B cell (primary cell): ENCODE data around the gene NEUROD6. TPM values are rescaled to one million over a fixed set of nuclear protein-coding genes. Genes with fewer than 3 reads are reported as not detected.

Source experiments
- ATAC-seq: fragments of 200-7000 bp; cut with Tn5 transposase; one replicate; pipeline ENCODE4 v1.10.0; 2021; ENCODE audit warnings: low read depth, mild to moderate bottlenecking, moderate number of reproducible peaks, moderate library complexity
- CTCF ChIA-PET: fragments of 350-600 bp; sonication (Branson Sonifier 250); formaldehyde crosslinking; loops from one replicate; lab custom pipeline; 2021; ENCODE audit warnings: antibody characterized with exemption, inconsistent platforms; lab: Charles Lee
- POLR2A ChIA-PET: fragments of 350-600 bp; sonication (Branson Sonifier 250); formaldehyde crosslinking; loops from one replicate; lab custom pipeline; 2021; ENCODE audit warnings: antibody characterized with exemption; lab: Charles Lee
- DNase-seq: peaks from one replicate; pipeline ENCODE4 v3.0.0; 2013
- H2AFZ ChIP-seq: 2 replicates; pipeline ENCODE4 v1.6.1; 2012; ENCODE audit warnings: mild to moderate bottlenecking, low read depth, low read length; ENCODE audit not compliant: insufficient read depth, poor library complexity, severe bottlenecking
- H3K27ac ChIP-seq, 2 donors: 1 replicate in 1 of 2; 2 replicates in 1 of 2; pipeline ENCODE4 v1.5.1; 2012 to 2013; ENCODE audit warnings: low read length in 2 of 2, mild to moderate bottlenecking in 2 of 2, moderate library complexity in 1 of 2
- H3K27me3 ChIP-seq, 4 experiments: fragments of 200-600 bp in 1 of 4; sonication (generic) in 1 of 4; replicated peaks in 1 of 4; 1 replicate in 2 of 4; 2 replicates in 2 of 4; pipeline versions ENCODE4 v1.6.1 to v1.7.0; 2013 to 2016; ENCODE audit warnings: low read length in 3 of 4, mild to moderate bottlenecking in 2 of 4, mixed read lengths in 1 of 4, moderate library complexity in 1 of 4; ENCODE audit not compliant: insufficient read depth in 4 of 4, control insufficient read depth in 3 of 4; ENCODE audit errors: control extremely low read depth in 1 of 4
- H3K36me3 ChIP-seq, 2 experiments: replicated peaks in 1 of 2; 1 replicate in 1 of 2; 2 replicates in 1 of 2; pipeline versions ENCODE4 v1.6.1 to v1.7.1; 2013; ENCODE audit warnings: low read length in 1 of 2; ENCODE audit not compliant: insufficient read depth in 2 of 2, control insufficient read depth in 1 of 2; ENCODE audit errors: control extremely low read depth in 1 of 2, extremely low read depth in 1 of 2
- H3K4me1 ChIP-seq, 2 donors: fragments of 200-600 bp in 1 of 2; sonication (generic) in 1 of 2; 1 replicate in 1 of 2; 2 replicates in 1 of 2; pipeline versions ENCODE4 v1.5.1 to v1.6.1; 2013 to 2017; ENCODE audit warnings: low read length in 2 of 2; ENCODE audit not compliant: control insufficient read depth in 2 of 2, insufficient read depth in 2 of 2
- H3K4me2 ChIP-seq: replicated peaks from 2 replicates; pipeline ENCODE3; 2012; ENCODE audit warnings: mild to moderate bottlenecking, low read depth, low read length; ENCODE audit not compliant: poor library complexity, severe bottlenecking
- H3K4me3 ChIP-seq, 5 experiments: fragments of 200-600 bp in 1 of 5; sonication (generic) in 1 of 5; 1 replicate in 3 of 5; 2 replicates in 2 of 5; pipeline versions ENCODE4 v1.5.1 to v1.7.0; 2011 to 2016; ENCODE audit warnings: low read length in 4 of 5, mild to moderate bottlenecking in 4 of 5, low read depth in 2 of 5, control low read depth in 1 of 5, moderate library complexity in 1 of 5; ENCODE audit not compliant: insufficient read depth in 1 of 5; ENCODE audit errors: control extremely low read depth in 1 of 5, extremely low read depth in 1 of 5
- H3K79me2 ChIP-seq: fragments of 200-600 bp; sonication (generic); one replicate; pipeline ENCODE4 v1.6.0; 2016; ENCODE audit warnings: low read length; ENCODE audit not compliant: control insufficient read depth, insufficient read depth
- H3K9ac ChIP-seq: fragments of 200-600 bp; sonication (generic); 2 replicates; pipeline ENCODE4 v1.6.1; 2017; ENCODE audit warnings: mild to moderate bottlenecking, low read length, moderate library complexity
- H3K9me3 ChIP-seq, 3 donors: one replicate each; pipeline versions ENCODE4 v1.6.1 to v1.7.1; 2013; ENCODE audit warnings: low read length in 2 of 3; ENCODE audit not compliant: control insufficient read depth in 2 of 3, insufficient read depth in 1 of 3; ENCODE audit errors: control extremely low read depth in 1 of 3
- H4K20me1 ChIP-seq: 2 replicates; pipeline ENCODE4 v1.6.0; 2012; ENCODE audit warnings: mild to moderate bottlenecking, low read length; ENCODE audit not compliant: insufficient read depth, control insufficient read depth, poor library complexity, severe bottlenecking
- H3K27ac Mint-ChIP-seq: one replicate; pipeline ENCODE4 v1.8.0; 2021; ENCODE audit warnings: mixed read lengths
- H3K27me3 Mint-ChIP-seq: one replicate; pipeline ENCODE4 v1.8.0; 2021; ENCODE audit warnings: mixed read lengths
- H3K4me1 Mint-ChIP-seq: one replicate; pipeline ENCODE4 v1.8.0; 2021; ENCODE audit warnings: mixed read lengths
- H3K4me3 Mint-ChIP-seq: one replicate; pipeline ENCODE4 v1.8.0; 2021; ENCODE audit warnings: mixed read lengths
- H3K9me3 Mint-ChIP-seq: one replicate; pipeline ENCODE4 v1.8.0; 2022; ENCODE audit warnings: mixed read lengths; ENCODE audit not compliant: insufficient read depth
- EZH2 ChIP-seq: IDR thresholded peaks from 2 replicates; pipeline ENCODE4 v1.6.1; 2012; ENCODE audit warnings: borderline replicate concordance, low read depth, mild to moderate bottlenecking, moderate library complexity, low read length; ENCODE audit not compliant: insufficient read depth, poor library complexity, severe bottlenecking
- WGBS: methylation state at CpG from one replicate; pipeline ENCODE4 v1.1.5; 2013; ENCODE audit warnings: missing lambda C conversion rate; ENCODE audit not compliant: insufficient coverage; 5-methylcytosine and 5-hydroxymethylcytosine counted together
- intact Hi-C: fragments of 100-400 bp; cut with micrococcal nuclease; formaldehyde crosslinking; loops from one replicate; pipeline ENCODE4 v1.10.0; 2022
- polyA plus RNA-seq: library from polyadenylated mRNA; depleted of rRNA; stranded (reverse); fragments of >200 nt; gene quantifications from 2 replicates; pipeline ENCODE4 v1.2.3, GENCODE V29; 2012
- total RNA-seq, 2 donors: library from RNA; stranded (reverse); fragments of 120-200 nt in 1 of 2; gene quantifications; 1 replicate in 1 of 2; 2 replicates in 1 of 2; pipeline versions ENCODE4 v1.2.3 to v1.2.4, GENCODE V29; 2013 to 2022
- TF ChIP-seq, protein P1 (sequence below): fragments of 200-600 bp; IDR thresholded peaks from one replicate; pipeline ENCODE4 v1.8.0; 2022; ENCODE audit warnings: antibody characterized with exemption, mild to moderate bottlenecking

Gene NEUROD6
- total and polyA plus RNA-seq, 2 donors (not counting 1 experiment from before 2014, with no cell fraction given): not detected

- Mint-ChIP-seq H3K4me3 (no peak overlapping the region), H3K27ac (no peak overlapping the region), H3K9me3 (no peaks in the 10 kb centered on the region), H3K27me3 (no peaks in the 10 kb centered on the region), H3K4me1 (no peaks in the 10 kb centered on the region)
- WGBS: 78% methylated on average over 1 of the region's 3 CpGs
- TF ChIP-seq, protein P1, sequence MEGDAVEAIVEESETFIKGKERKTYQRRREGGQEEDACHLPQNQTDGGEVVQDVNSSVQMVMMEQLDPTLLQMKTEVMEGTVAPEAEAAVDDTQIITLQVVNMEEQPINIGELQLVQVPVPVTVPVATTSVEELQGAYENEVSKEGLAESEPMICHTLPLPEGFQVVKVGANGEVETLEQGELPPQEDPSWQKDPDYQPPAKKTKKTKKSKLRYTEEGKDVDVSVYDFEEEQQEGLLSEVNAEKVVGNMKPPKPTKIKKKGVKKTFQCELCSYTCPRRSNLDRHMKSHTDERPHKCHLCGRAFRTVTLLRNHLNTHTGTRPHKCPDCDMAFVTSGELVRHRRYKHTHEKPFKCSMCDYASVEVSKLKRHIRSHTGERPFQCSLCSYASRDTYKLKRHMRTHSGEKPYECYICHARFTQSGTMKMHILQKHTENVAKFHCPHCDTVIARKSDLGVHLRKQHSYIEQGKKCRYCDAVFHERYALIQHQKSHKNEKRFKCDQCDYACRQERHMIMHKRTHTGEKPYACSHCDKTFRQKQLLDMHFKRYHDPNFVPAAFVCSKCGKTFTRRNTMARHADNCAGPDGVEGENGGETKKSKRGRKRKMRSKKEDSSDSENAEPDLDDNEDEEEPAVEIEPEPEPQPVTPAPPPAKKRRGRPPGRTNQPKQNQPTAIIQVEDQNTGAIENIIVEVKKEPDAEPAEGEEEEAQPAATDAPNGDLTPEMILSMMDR: no peak
- no peak for TF ChIP-seq EZH2
- H3K36me3 ChIP-seq: no peaks in the 10 kb centered on the region
- no peaks in the 10 kb centered on the region for H3K79me2 ChIP-seq
- H3K27me3 ChIP-seq: no peaks in the 10 kb centered on the region
- H3K27ac ChIP-seq: no peak overlapping the region
- no peak overlapping the region for H3K4me3 ChIP-seq
- no peak overlapping the region for H2AFZ ChIP-seq
- ATAC-seq: no peak
- no peaks in the 10 kb centered on the region for H3K9me3 ChIP-seq
- DNase-seq: no peak
- H4K20me1 ChIP-seq: no peaks in the 10 kb centered on the region
- no peak overlapping the region for H3K4me2 ChIP-seq
- no peaks in the 10 kb centered on the region for H3K4me1 ChIP-seq
- no peak overlapping the region for H3K9ac ChIP-seq
- intact Hi-C loops: no loop called here
- CTCF ChIA-PET: no interaction called here
- POLR2A ChIA-PET: no interaction called here
These were observed 23.0 kb upstream of the NEUROD6 start for GRCh38 chr7:31363496-31363895.

GRCh38 chr7:31363051-31363450 lies 22.5 kb upstream of the NEUROD6 start:
- Histone ChIP-seq H3K79me2 (no peaks in the 10 kb centered on the region), H3K27ac (no peak overlapping the region), H3K9me3 (no peaks in the 10 kb centered on the region), H3K4me2 (no peak overlapping the region), H3K4me3 (no peak overlapping the region), H3K27me3 (no peaks in the 10 kb centered on the region), H2AFZ (no peak overlapping the region), H3K36me3 (no peaks in the 10 kb centered on the region), H3K9ac (no peak overlapping the region), H4K20me1 (no peaks in the 10 kb centered on the region), H3K4me1 (no peaks in the 10 kb centered on the region)
- no peaks in the 10 kb centered on the region for H3K9me3 Mint-ChIP-seq
- ATAC-seq (no peak), DNase-seq (no peak)
- 80% methylated on average over 2 of the region's 5 CpGs for WGBS
- H3K27ac Mint-ChIP-seq: no peak overlapping the region
- no peaks in the 10 kb centered on the region for H3K27me3 Mint-ChIP-seq
- intact Hi-C loops: no loop called here
- CTCF ChIA-PET: no interaction called here
- H3K4me1 Mint-ChIP-seq: no peaks in the 10 kb centered on the region
- no peak for TF ChIP-seq EZH2
- TF ChIP-seq, protein P1: no peak
- no peak overlapping the region for H3K4me3 Mint-ChIP-seq
- POLR2A ChIA-PET: no interaction called here
